Measurements from ENCODE around the gene DHRS3. TPM values are rescaled to one million over a fixed set of nuclear protein-coding genes. Genes with fewer than 3 reads are reported as not detected.
A peak's percentile ranks its signal among the peaks of the same experiment; 100 is the strongest.
"Not testable (repeated sequence)": the region's sequence is repeated elsewhere in the genome, so short reads cannot be mapped to it uniquely, and the experiment has no call there.

The DHRS3 gene
- total RNA-seq, 1 experiment from 2014 or later, result 51.5 TPM

- no peak for DNase-seq (ENCODE audit: low read depth)
Observed at GRCh38 chr1:12578860-12579422, 39.1 kb downstream of the DHRS3 start.

GRCh38 chr1:12577020-12577419 lies 41.0 kb downstream of the DHRS3 start:
- DNase-seq (ENCODE audit: low read depth), result no peak

- no peak for DNase-seq (ENCODE audit: low read depth)
Observed at GRCh38 chr1:12574757-12575139, 43.3 kb downstream of the DHRS3 start.

- peak; percentile 61 for DNase-seq (ENCODE audit: low read depth)
Observed at GRCh38 chr1:12573015-12573825, 44.8 kb downstream of the DHRS3 start.

GRCh38 chr1:12572522-12572921 lies 45.5 kb downstream of the DHRS3 start:
- peak; percentile 37 for DNase-seq (ENCODE audit: low read depth)

- no peak for DNase-seq (ENCODE audit: low read depth)
Observed at GRCh38 chr1:12570291-12570690, 47.7 kb downstream of the DHRS3 start.

GRCh38 chr1:12568009-12568767 lies 49.8 kb downstream of the DHRS3 start:
- DNase-seq (ENCODE audit: low read depth), result no peak

GRCh38 chr1:12567288-12567819 lies 50.7 kb downstream of the DHRS3 start:
- no peak for DNase-seq (ENCODE audit: low read depth)

GRCh38 chr1:12566484-12567287 lies 51.3 kb downstream of the DHRS3 start:
- no peak for DNase-seq (ENCODE audit: low read depth)

- DNase-seq (ENCODE audit: low read depth), result no peak
Observed at GRCh38 chr1:12565966-12566352, 52.1 kb downstream of the DHRS3 start.

GRCh38 chr1:12565094-12565965 lies 52.7 kb downstream of the DHRS3 start:
- no peak for DNase-seq (ENCODE audit: low read depth)

GRCh38 chr1:12564251-12564650 lies 53.8 kb downstream of the DHRS3 start:
- DNase-seq (ENCODE audit: low read depth), result not testable (repeated sequence)

GRCh38 chr1:12562955-12563576 lies 54.9 kb downstream of the DHRS3 start:
- DNase-seq (ENCODE audit: low read depth), result no peak

GRCh38 chr1:12561121-12561520 lies 56.9 kb downstream of the DHRS3 start:
- DNase-seq (ENCODE audit: low read depth), result no peak

- peak; percentile 51 for DNase-seq (ENCODE audit: low read depth)
Observed at GRCh38 chr1:12556957-12557935, 60.8 kb downstream of the DHRS3 start.

- peak; percentile 92 for DNase-seq (ENCODE audit: low read depth)
Observed at GRCh38 chr1:12556368-12556930, 61.6 kb downstream of the DHRS3 start.

- no peak for DNase-seq (ENCODE audit: low read depth)
Observed at GRCh38 chr1:12555411-12556367, 62.3 kb downstream of the DHRS3 start.

All from M059J (cell line).